HG03025 (cell line): ENCODE data around the gene NIT2.
"Not testable (repeated sequence)": the region's sequence is repeated elsewhere in the genome, so short reads cannot be mapped to it uniquely, and the experiment has no call there.

Experiments
- ATAC-seq: cut with Tn5 transposase; IDR thresholded peaks from one replicate; pipeline ENCODE4 v1.9.1; 2021; ENCODE audit warnings: mild to moderate bottlenecking, moderate library complexity; ENCODE audit not compliant: unreplicated experiment, low FRiP score

The NIT2 gene, protein sequence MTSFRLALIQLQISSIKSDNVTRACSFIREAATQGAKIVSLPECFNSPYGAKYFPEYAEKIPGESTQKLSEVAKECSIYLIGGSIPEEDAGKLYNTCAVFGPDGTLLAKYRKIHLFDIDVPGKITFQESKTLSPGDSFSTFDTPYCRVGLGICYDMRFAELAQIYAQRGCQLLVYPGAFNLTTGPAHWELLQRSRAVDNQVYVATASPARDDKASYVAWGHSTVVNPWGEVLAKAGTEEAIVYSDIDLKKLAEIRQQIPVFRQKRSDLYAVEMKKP

GRCh38 chr3:100334488-100335351 lies at the start of gene NIT2:
NIT2 (plus strand) TSS chr3:100334757; CDS start chr3:100334792, 35 bp downstream.
- ATAC-seq, result peak; percentile 95

- ATAC-seq, result no peak
Measured at GRCh38 chr3:100288288-100288894, 46.2 kb upstream of the NIT2 start.

GRCh38 chr3:100289339-100289738 lies 45.2 kb upstream of the NIT2 start:
- ATAC-seq, result no peak

GRCh38 chr3:100295089-100295488 lies 39.5 kb upstream of the NIT2 start:
- ATAC-seq, result no peak

DNA sequence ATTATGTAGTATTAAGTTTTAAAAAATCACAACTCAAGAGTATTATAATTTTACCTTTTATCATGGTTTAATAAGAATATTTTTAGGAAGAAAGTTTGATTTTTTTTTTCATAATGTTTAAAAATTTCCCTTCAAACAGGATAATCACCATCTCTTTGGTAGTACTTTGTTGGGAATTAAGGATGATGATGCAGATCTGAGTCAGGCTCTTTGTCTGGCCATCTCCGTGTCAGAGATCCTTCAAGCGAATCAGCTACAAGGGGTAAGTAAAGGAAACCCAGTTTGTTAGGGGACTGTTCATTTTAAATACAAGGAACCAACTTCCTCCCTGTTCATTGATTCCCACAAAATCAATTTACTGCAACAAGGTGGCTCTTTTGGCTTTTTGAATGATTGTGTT lies 36.8 kb upstream of the NIT2 start:
- ATAC-seq, result no peak

GRCh38 chr3:100299016-100299415 lies 35.5 kb upstream of the NIT2 start:
- ATAC-seq, result no peak

DNA sequence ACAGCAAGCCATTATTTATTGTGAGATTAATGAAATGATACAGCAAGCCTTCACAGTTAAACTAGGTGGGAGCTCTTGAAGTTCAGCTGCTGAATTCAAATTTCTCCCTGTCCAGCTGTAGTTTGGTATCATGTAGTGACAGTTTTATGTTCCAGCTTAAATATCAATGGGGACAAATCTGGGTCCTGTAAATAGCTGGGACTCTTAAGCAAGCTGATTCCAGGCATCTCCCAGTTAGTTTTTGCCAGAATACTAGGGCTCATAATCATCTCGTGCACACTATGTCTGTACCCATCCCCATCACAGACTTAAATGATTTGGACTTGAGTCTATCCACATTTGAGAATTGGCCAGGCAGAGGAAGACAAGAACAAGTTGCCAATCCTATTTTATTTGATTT lies 27.9 kb upstream of the NIT2 start:
- ATAC-seq, result no peak

DNA sequence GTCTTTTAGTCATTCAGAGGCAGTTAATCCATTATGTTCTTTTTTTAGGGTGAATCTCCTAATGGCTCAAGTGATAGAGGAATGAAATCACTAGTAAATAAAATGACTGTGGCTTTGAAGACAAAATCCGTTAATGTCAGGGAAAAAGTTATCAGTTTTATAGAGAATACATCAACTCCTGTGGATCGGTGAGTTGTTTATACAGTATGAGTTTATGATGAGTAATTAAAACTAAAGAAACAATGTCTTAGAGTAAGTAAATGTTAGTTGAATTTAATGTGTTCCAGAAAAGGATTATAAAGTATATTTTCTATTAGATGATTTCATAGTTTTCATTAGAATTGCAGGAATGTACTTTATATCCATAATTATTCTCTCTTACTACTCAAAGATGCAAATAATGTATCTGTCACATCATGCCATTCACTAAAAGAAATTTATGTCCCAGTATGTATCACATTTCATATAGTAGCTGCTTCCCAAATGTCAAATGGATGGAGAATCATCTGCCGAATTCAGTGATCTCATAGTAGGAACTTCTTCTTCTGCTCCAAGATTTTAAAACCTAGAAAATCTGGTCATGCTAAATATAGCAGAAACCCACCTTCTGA lies 24.1 kb upstream of the NIT2 start:
- ATAC-seq, result no peak

- no peak for ATAC-seq
Measured at GRCh38 chr3:100311011-100311410, 23.5 kb upstream of the NIT2 start.

- ATAC-seq, result no peak
Measured at GRCh38 chr3:100316641-100317069, 17.9 kb upstream of the NIT2 start.

DNA sequence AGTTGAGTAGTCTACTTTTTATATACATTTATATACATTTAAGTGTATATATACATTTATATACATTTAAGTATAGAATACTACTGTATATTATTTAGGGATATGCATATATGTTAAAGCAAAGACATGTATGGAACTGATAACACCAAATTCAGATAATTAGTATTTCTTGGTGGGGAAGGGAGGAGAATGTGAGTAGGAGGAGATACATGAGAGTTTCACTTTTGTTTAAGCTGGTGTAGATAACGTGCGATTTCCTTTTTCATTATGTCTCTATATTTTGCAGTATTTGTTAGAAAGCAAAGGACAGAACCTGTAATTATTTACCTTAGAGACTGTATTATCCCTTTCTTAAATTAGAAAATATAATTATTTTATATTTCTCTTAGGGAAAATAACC lies 16.6 kb upstream of the NIT2 start:
- ATAC-seq, result no peak

DNA sequence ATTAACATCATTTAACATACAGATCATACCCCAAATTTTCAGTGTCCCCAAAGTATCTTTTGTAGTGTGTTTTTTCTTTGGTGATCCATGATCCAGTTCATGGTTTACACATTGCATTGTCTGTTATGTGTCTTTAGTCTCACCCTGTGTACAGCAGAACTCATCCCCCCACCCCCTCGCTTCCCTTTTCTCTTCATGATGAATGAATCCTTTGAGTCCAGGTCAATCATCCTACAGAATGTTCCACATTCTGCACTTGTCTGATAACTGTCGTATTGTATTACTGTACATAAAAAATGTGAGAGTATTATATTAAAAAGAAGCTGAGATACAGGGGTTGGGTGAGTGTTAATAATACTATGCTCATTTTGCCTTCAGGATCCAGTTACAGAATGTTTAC lies 14.6 kb upstream of the NIT2 start:
- ATAC-seq, result no peak

DNA sequence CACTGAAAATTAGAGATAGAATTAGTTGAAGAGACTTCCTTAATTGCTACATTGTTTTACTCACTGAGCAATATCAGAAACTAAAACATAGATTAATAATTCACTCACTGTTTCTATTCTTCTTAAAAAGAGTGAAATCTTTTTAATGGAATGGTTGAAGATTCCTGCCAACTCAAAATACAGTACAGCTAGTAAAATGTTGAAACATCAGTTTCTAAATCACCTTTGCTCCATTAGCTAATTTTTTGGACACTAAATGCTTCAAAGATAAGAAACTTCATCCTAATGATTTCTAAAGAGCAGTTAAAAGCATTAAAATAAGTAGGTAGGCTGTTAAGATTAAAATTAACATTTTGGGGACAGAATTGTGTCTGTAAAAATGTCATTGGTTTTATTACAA lies 10.5 kb upstream of the NIT2 start:
- no peak for ATAC-seq

DNA sequence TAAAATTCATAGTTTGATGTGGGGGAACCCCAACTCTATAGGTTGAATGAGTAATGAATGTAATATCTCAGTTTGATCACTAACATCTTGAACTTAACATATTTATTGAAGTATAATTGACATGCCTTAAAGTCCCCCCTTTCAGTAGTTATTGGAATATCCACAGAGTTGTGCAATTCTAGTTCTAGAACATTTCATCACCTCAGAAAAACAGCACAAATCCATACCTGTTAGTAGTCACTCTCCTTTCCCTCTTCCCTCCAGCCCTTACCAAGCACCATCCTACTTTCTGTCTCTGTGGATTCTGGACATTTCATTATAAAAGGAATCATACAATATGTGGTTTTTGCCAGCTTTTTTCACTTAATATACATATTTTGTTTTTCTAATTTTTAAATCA lies 8.7 kb upstream of the NIT2 start:
- no peak for ATAC-seq

DNA sequence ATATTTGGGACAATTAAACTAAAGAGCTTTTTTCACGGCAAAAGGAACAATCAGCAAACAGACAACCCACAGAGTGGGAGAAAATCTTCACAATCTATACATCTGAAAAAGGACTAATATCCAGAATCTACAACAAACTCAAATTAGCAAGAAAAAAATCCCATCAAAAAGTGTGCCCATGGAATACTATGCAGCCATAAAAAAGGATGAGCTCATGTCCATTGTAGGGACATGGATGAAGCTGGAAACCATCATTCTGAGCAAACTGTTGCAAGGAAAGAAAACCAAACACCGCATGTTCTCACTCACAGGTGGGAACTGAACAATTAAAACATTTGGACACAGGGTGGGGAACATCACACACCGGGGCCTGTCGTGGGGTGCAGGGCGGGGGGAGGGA lies 7.2 kb upstream of the NIT2 start:
- not testable (repeated sequence) for ATAC-seq

GRCh38 chr3:100329800-100330489 lies 4.6 kb upstream of the NIT2 start:
- ATAC-seq, result no peak

DNA sequence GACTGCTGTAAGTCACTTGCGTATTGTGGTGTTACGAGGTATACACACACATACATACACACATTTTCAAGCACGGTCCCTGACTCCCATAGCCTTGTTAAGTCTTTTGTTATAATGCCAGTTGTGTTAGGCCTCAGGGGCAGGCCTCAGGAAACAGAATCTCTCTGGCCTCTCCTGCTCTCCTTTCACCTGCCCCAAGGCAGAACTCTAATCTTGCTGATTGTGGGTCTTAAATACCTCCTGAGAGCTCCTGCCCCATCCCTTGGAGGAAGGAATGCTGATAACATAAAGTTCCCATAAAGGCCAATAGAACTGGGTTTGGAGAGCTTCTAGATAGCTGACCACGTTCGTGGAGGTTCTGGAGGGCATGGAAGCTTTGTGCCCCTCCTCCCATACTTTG lies 3.9 kb upstream of the NIT2 start:
- ATAC-seq, result no peak

DNA sequence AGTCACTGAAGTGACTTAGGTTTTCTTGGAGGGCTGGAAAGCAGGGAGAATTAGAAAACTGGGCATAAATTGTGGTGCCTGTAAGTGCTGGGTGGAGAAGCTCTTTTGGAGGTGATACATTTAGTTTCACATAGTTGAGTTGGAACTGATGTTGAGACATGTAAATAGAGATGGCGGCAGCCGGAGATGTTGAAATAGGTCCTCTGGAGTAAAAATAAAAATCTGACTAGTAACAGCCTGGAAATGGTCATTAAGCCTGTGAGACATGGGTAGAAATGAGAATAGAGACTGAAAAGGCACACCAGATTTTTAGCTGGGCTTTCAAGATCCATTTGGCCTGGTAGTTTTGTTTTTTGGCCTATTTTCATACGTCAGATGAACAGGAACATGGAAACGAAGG lies 2.9 kb upstream of the NIT2 start:
- ATAC-seq, result no peak

- no peak for ATAC-seq
Measured at GRCh38 chr3:100333051-100333450, 1.5 kb upstream of the NIT2 start.

DNA sequence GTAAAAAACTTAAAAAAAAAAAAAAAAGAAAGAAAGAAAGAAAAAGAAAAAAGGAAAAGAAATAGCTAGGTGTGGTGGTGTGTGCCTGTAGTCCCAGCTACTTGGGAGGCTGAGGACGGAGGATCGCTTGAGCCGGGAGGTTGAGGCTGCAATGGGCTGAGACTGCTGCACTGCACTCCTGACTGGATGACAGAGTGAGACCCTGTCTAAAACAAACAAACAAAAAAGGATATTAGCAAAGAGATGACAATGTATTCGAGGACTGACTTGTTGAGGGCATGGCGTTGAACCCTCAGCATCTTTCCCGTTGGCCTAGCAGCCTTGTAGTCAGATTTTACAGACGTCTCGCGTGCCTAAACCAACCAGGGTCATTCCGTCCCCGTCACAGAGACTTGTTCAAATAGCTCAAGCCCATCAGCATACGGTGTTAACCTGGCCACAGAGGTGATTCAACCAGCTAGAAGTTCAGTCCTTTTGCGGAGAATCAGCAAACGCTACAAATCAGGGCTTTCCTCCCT lies 528 bp upstream of the NIT2 start:
- peak; percentile 13 for ATAC-seq
